Right atrium auricular region (tissue), 2 donors: Measurements from ENCODE around the gene ARID4B. TPM values are rescaled to one million over a fixed set of nuclear protein-coding genes. Genes with fewer than 3 reads are reported as not detected.

ENCODE experiments used
- DNase-seq: peaks from one replicate; pipeline ENCODE4 v3.0.0-alpha.2; 2019; ENCODE audit warnings: low spot score
- H3K27ac ChIP-seq, 2 donors: fragments of 200-600 bp; sonication (generic); 1 replicate in 1 of 2; 2 replicates in 1 of 2; pipeline ENCODE4 v1.5.1; 2016 to 2019
- H3K27me3 ChIP-seq, 2 donors: fragments of 200-600 bp; sonication (generic); one replicate each; pipeline versions ENCODE4 v1.5.1 to v1.6.0; 2017 to 2019
- H3K36me3 ChIP-seq: fragments of 200-600 bp; sonication (generic); one replicate; pipeline ENCODE4 v1.5.1; 2016
- H3K4me1 ChIP-seq, 2 donors: fragments of 200-600 bp; sonication (generic); one replicate each; pipeline versions ENCODE4 v1.5.1 to v1.6.0; 2017 to 2019
- H3K4me3 ChIP-seq, 2 donors: fragments of 200-600 bp; sonication (generic); 1 replicate in 1 of 2; 2 replicates in 1 of 2; pipeline ENCODE4 v1.5.1; 2017 to 2019; ENCODE audit warnings: mild to moderate bottlenecking in 1 of 2, moderate library complexity in 1 of 2
- H3K9me3 ChIP-seq, 2 donors: fragments of 200-600 bp; sonication (generic); one replicate each; pipeline ENCODE4 v1.5.1; 2019
- CTCF ChIP-seq, 2 donors: fragments of 200-600 bp; sonication (generic); IDR thresholded peaks; one replicate each; pipeline ENCODE4 v1.5.1; 2019; ENCODE audit warnings: antibody characterized with exemption in 2 of 2
- total RNA-seq, 2 donors: library from RNA; depleted of rRNA; stranded (reverse); fragments of >200 nt; gene quantifications; one replicate each; pipeline ENCODE4 v1.1.0, GENCODE V29; 2016

The ARID4B gene
- total RNA-seq, 2 donors from 2014 or later = 15.9 to 16.1 TPM

GRCh38 chr1:235240960-235241359, 87.0 kb downstream of the ARID4B start:
- H3K27ac ChIP-seq = no peak overlapping the region

GRCh38 chr1:235239851-235240250, 88.1 kb downstream of the ARID4B start:
- TF ChIP-seq CTCF (IDR thresholded peaks at IDR 0.05) = no peak
- peaks cover 24% of the 10 kb centered on the region for H3K36me3 ChIP-seq
- no peak overlapping the region for H3K27ac ChIP-seq

More at GRCh38 chr1:235240960-235241359, 87.0 kb downstream of the ARID4B start:
- Histone ChIP-seq H3K36me3 (peaks cover 17% of the 10 kb centered on the region), H3K9me3 (no peaks in the 10 kb centered on the region), H3K27me3 (no peaks in the 10 kb centered on the region), H3K4me3 (no peak overlapping the region), H3K4me1 (peaks cover 0 to 2% of the 10 kb centered on the region in 2 donors)
- DNase-seq = no peak
- no peak for TF ChIP-seq CTCF (IDR thresholded peaks at IDR 0.05)

GRCh38 chr1:235238558-235238957, 89.4 kb downstream of the ARID4B start:
- H3K9me3 ChIP-seq = no peaks in the 10 kb centered on the region
- H3K4me1 ChIP-seq = no peaks in the 10 kb centered on the region
- H3K4me3 ChIP-seq = no peak overlapping the region
- TF ChIP-seq CTCF (IDR thresholded peaks at IDR 0.05) = no peak
- no peak overlapping the region for H3K27ac ChIP-seq
- no peak for DNase-seq
- H3K27me3 ChIP-seq = no peaks in the 10 kb centered on the region
- peaks cover 25% of the 10 kb centered on the region for H3K36me3 ChIP-seq

More at GRCh38 chr1:235239851-235240250, 88.1 kb downstream of the ARID4B start:
- Histone ChIP-seq H3K4me1 (no peaks in the 10 kb centered on the region), H3K9me3 (no peaks in the 10 kb centered on the region), H3K27me3 (no peaks in the 10 kb centered on the region), H3K4me3 (no peak overlapping the region)
- no peak for DNase-seq

- Histone ChIP-seq H3K4me3 (no peak overlapping the region), H3K27me3 (no peaks in the 10 kb centered on the region), H3K36me3 (peaks cover 25% of the 10 kb centered on the region), H3K4me1 (no peaks in the 10 kb centered on the region), H3K9me3 (no peaks in the 10 kb centered on the region), H3K27ac (no peak overlapping the region)
- DNase-seq = no peak
- no peak for TF ChIP-seq CTCF (IDR thresholded peaks at IDR 0.05)
Observed at GRCh38 chr1:235236128-235236527, 91.9 kb downstream of the ARID4B start.

GRCh38 chr1:235229868-235230267, 98.1 kb downstream of the ARID4B start:
- Histone ChIP-seq H3K36me3 (peaks cover 29% of the 10 kb centered on the region), H3K4me1 (no peaks in the 10 kb centered on the region), H3K9me3 (no peaks in the 10 kb centered on the region), H3K27ac (no peak overlapping the region), H3K27me3 (no peaks in the 10 kb centered on the region), H3K4me3 (no peak overlapping the region)
- no peak for TF ChIP-seq CTCF (IDR thresholded peaks at IDR 0.05)
- no peak for DNase-seq

GRCh38 chr1:235227414-235227813, 100.6 kb downstream of the ARID4B start:
- Histone ChIP-seq H3K36me3 (peaks cover 29% of the 10 kb centered on the region), H3K4me3 (no peak overlapping the region), H3K4me1 (no peaks in the 10 kb centered on the region), H3K27me3 (no peaks in the 10 kb centered on the region), H3K9me3 (no peaks in the 10 kb centered on the region), H3K27ac (no peak overlapping the region)
- no peak for DNase-seq
- TF ChIP-seq CTCF (IDR thresholded peaks at IDR 0.05) = no peak
